Activated CD4-positive, alpha-beta T cell treated with anti-CD3 and anti-CD28 coated beads, Interleukin-2, amount 10 ng/mL, durations not matched to agents 7 days and 5 days (primary cell): ENCODE data around the gene DCST2. TPM values are rescaled to one million over a fixed set of nuclear protein-coding genes. Genes with fewer than 3 reads are reported as not detected.

Source experiments
- CTCF ChIA-PET: fragments of 350-600 bp; sonication (Branson Sonifier 250); formaldehyde crosslinking; loops from one replicate; lab custom pipeline; 2021; ENCODE audit warnings: antibody characterized with exemption; lab: Charles Lee
- POLR2A ChIA-PET: fragments of 350-600 bp; sonication (Branson Sonifier 250); formaldehyde crosslinking; loops from one replicate; lab custom pipeline; 2021; ENCODE audit warnings: antibody characterized with exemption; lab: Charles Lee
- DNase-seq: peaks from one replicate; pipeline ENCODE4 v3.0.0-alpha.2; 2020
- H3K27ac Mint-ChIP-seq: one replicate; pipeline ENCODE4 v1.8.0; 2021; ENCODE audit warnings: mild to moderate bottlenecking, moderate library complexity, mixed read lengths
- H3K27me3 Mint-ChIP-seq: one replicate; pipeline ENCODE4 v1.8.0; 2021; ENCODE audit warnings: mixed read lengths
- H3K36me3 Mint-ChIP-seq: one replicate; pipeline ENCODE4 v1.8.0; 2021; ENCODE audit warnings: low read depth, mixed read lengths
- H3K4me1 Mint-ChIP-seq: one replicate; pipeline ENCODE4 v1.8.0; 2021; ENCODE audit warnings: mixed read lengths
- H3K4me3 Mint-ChIP-seq: one replicate; pipeline ENCODE4 v1.8.0; 2021; ENCODE audit warnings: mild to moderate bottlenecking, moderate library complexity, mixed read lengths
- H3K9me3 Mint-ChIP-seq: one replicate; pipeline ENCODE4 v1.8.0; 2021; ENCODE audit warnings: mixed read lengths
- total RNA-seq, 2 experiments: library from RNA; stranded (reverse); gene quantifications; one replicate each; pipeline ENCODE4 v1.2.3, GENCODE V29; 2021

DCST2 gene
- total RNA-seq, 2 experiments from 2014 or later = 0.50 to 0.73 TPM

GRCh38 chr1:155002464-155003226 lies 30.9 kb downstream of the DCST2 start, which contains the start of gene ZBTB7B:
TSS of gene ZBTB7B (plus strand) at chr1:155002802. CDS start at chr1:155014661, 11,859 bp downstream.
- H3K4me3 Mint-ChIP-seq = peak within 1 kb of the TSS; percentile 96
- POLR2A ChIA-PET = no interaction called here
- peaks cover 15% of the 10 kb centered on the region for H3K36me3 Mint-ChIP-seq
- CTCF ChIA-PET = interaction anchor here (1.7 to 13.0 kb wide), 2 partner anchors 12 to 66 kb away, joined by 4 to 184 read pairs; partner anchors contain the start of gene PMVK
- H3K27me3 Mint-ChIP-seq = no peaks in the 10 kb centered on the region
- peak within 1 kb of the TSS; percentile 96 for H3K27ac Mint-ChIP-seq
- DNase-seq = no peak
- H3K4me1 Mint-ChIP-seq = peaks cover 61% of the 10 kb centered on the region
- no peaks in the 10 kb centered on the region for H3K9me3 Mint-ChIP-seq

- ChIA-PET POLR2A (interaction anchor here (0.7 kb wide), 2 partner anchors 18 to 49 kb away, joined by 3 to 5 read pairs; partner anchors contain the start of gene ADAM15), CTCF (interaction anchor here (0.6 to 13.0 kb wide), 5 partner anchors 13 to 57 kb away, joined by 3 to 184 read pairs (median 10); partner anchors contain the start of gene ADAM15)
- H3K9me3 Mint-ChIP-seq = no peaks in the 10 kb centered on the region
- peak; percentile 99 for DNase-seq
- H3K4me3 Mint-ChIP-seq = peak overlapping the region; percentile 93
- peaks cover 60% of the 10 kb centered on the region for H3K4me1 Mint-ChIP-seq
- peaks cover 15% of the 10 kb centered on the region for H3K36me3 Mint-ChIP-seq
- H3K27me3 Mint-ChIP-seq = no peaks in the 10 kb centered on the region
- H3K27ac Mint-ChIP-seq = peak overlapping the region; percentile 96
Measured at GRCh38 chr1:155001675-155002463, 31.7 kb downstream of the DCST2 start.

GRCh38 chr1:155001425-155001674 lies 32.2 kb downstream of the DCST2 start:
- POLR2A ChIA-PET = interaction anchor here (0.7 kb wide), 2 partner anchors 18 to 50 kb away, joined by 3 to 5 read pairs; partner anchors contain the start of gene ADAM15
- Mint-ChIP-seq H3K27me3 (no peaks in the 10 kb centered on the region), H3K9me3 (no peaks in the 10 kb centered on the region), H3K36me3 (peaks cover 12% of the 10 kb centered on the region), H3K27ac (peak overlapping the region; percentile 91), H3K4me3 (peak overlapping the region; percentile 93), H3K4me1 (peaks cover 55% of the 10 kb centered on the region)
- no peak for DNase-seq
- CTCF ChIA-PET = interaction anchor here (0.6 to 13.0 kb wide), 5 partner anchors 13 to 58 kb away, joined by 3 to 184 read pairs (median 10); partner anchors contain the start of gene ADAM15

GRCh38 chr1:155000726-155001424 lies 32.7 kb downstream of the DCST2 start:
- POLR2A ChIA-PET = interaction anchor here (0.7 kb wide), 2 partner anchors 19 to 50 kb away, joined by 3 to 5 read pairs; partner anchors contain the start of gene ADAM15
- CTCF ChIA-PET = interaction anchor here (0.6 to 13.0 kb wide), 8 partner anchors 13 to 58 kb away, joined by 3 to 184 read pairs (median 8); partner anchors contain the start of genes ADAM15, FLAD1 and PYGO2
- peaks cover 51% of the 10 kb centered on the region for H3K4me1 Mint-ChIP-seq

GRCh38 chr1:155000411-155000725 lies 33.2 kb downstream of the DCST2 start:
- Mint-ChIP-seq H3K4me1 (peaks cover 46% of the 10 kb centered on the region), H3K9me3 (no peaks in the 10 kb centered on the region), H3K4me3 (peak overlapping the region; percentile 93), H3K27me3 (no peaks in the 10 kb centered on the region), H3K27ac (peak overlapping the region; percentile 91), H3K36me3 (peaks cover 10% of the 10 kb centered on the region)
- ChIA-PET CTCF (interaction anchor here (0.7 to 13.0 kb wide), 11 partner anchors 12 to 440 kb away, joined by 3 to 184 read pairs (median 9); partner anchors contain the start of genes ADAM15, FLAD1, PYGO2 and SHC1), POLR2A (no interaction called here)
- no peak for DNase-seq

More at GRCh38 chr1:155000726-155001424, 32.7 kb downstream of the DCST2 start:
- Mint-ChIP-seq H3K9me3 (no peaks in the 10 kb centered on the region), H3K36me3 (peaks cover 10% of the 10 kb centered on the region), H3K27me3 (no peaks in the 10 kb centered on the region), H3K4me3 (peak overlapping the region; percentile 93), H3K27ac (peak overlapping the region; percentile 91)
- peak; percentile 82 for DNase-seq

GRCh38 chr1:154999571-155000410 lies 33.8 kb downstream of the DCST2 start:
- H3K27me3 Mint-ChIP-seq = no peaks in the 10 kb centered on the region
- DNase-seq = peak; percentile 38
- no peaks in the 10 kb centered on the region for H3K9me3 Mint-ChIP-seq
- H3K4me3 Mint-ChIP-seq = peak overlapping the region; percentile 93
- peaks cover 45% of the 10 kb centered on the region for H3K4me1 Mint-ChIP-seq
- ChIA-PET POLR2A (interaction anchor here (0.6 to 1.5 kb wide), 3 partner anchors 16 to 40 kb away, joined by 3 to 7 read pairs (median 5); partner anchors contain the start of gene FLAD1), CTCF (interaction anchor here (0.7 to 13.0 kb wide), 24 partner anchors 9 to 440 kb away, joined by 3 to 184 read pairs (median 5); partner anchors contain the start of genes ADAM15, CKS1B, FLAD1 and PBXIP1)
- H3K27ac Mint-ChIP-seq = peak overlapping the region; percentile 91
- H3K36me3 Mint-ChIP-seq = peaks cover 10% of the 10 kb centered on the region

GRCh38 chr1:154998818-154999570 lies 34.6 kb downstream of the DCST2 start:
- DNase-seq = peak; percentile 73
- Mint-ChIP-seq H3K27me3 (no peaks in the 10 kb centered on the region), H3K27ac (peak overlapping the region; percentile 81), H3K4me1 (peaks cover 37% of the 10 kb centered on the region), H3K36me3 (peaks cover 6% of the 10 kb centered on the region), H3K9me3 (no peaks in the 10 kb centered on the region), H3K4me3 (peak overlapping the region; percentile 59)
- CTCF ChIA-PET = interaction anchor here (0.7 to 13.0 kb wide), 24 partner anchors 9 to 439 kb away, joined by 3 to 184 read pairs (median 5); partner anchors contain the start of genes ADAM15, CKS1B, FLAD1 and PBXIP1
- POLR2A ChIA-PET = interaction anchor here (0.6 to 1.5 kb wide), 3 partner anchors 15 to 39 kb away, joined by 3 to 7 read pairs (median 5); partner anchors contain the start of gene FLAD1

- Mint-ChIP-seq H3K4me1 (peaks cover 33% of the 10 kb centered on the region), H3K9me3 (no peaks in the 10 kb centered on the region), H3K36me3 (peaks cover 3% of the 10 kb centered on the region), H3K27me3 (no peaks in the 10 kb centered on the region), H3K27ac (peak overlapping the region; percentile 20), H3K4me3 (no peak overlapping the region)
- ChIA-PET CTCF (interaction anchor here (0.8 to 13.0 kb wide), 21 partner anchors 8 to 438 kb away, joined by 3 to 184 read pairs (median 5); partner anchors contain the start of genes ADAM15, CKS1B, FLAD1 and PBXIP1), POLR2A (interaction anchor here (1.0 to 1.5 kb wide), 2 partner anchors 14 to 25 kb away, joined by 3 to 7 read pairs; partner anchors contain the start of gene FLAD1)
- DNase-seq = no peak
Measured at GRCh38 chr1:154998201-154998780, 35.3 kb downstream of the DCST2 start.

GRCh38 chr1:154996966-154997701 lies 36.4 kb downstream of the DCST2 start:
- Mint-ChIP-seq H3K36me3 (peaks cover 2% of the 10 kb centered on the region), H3K4me3 (no peak overlapping the region), H3K27me3 (no peaks in the 10 kb centered on the region), H3K27ac (no peak overlapping the region), H3K4me1 (peaks cover 33% of the 10 kb centered on the region), H3K9me3 (no peaks in the 10 kb centered on the region)
- ChIA-PET POLR2A (no interaction called here), CTCF (interaction anchor here (1.0 to 13.0 kb wide), 8 partner anchors 9 to 919 kb away, joined by 3 to 184 read pairs (median 4); partner anchors contain the start of genes FLAD1 and SHC1)
- no peak for DNase-seq
